ENCODE results near the gene LRRC17. TPM values are rescaled to one million over a fixed set of nuclear protein-coding genes. Genes with fewer than 3 reads are reported as not detected.

Gene LRRC17
- total and polyA plus RNA-seq, 3 experiments from 2014 or later: not detected

Other genes starting within 250 kb of the LRRC17 start
- 1 to 10 TPM; 8.2 to 9.0 TPM for gene POLR2J2, start 241.3 kb upstream of the LRRC17 start, total RNA-seq
- gene POLR2J2, start 241.3 kb upstream of the LRRC17 start, polyA plus RNA-seq: 5.3 TPM
- 10 to 100 TPM; 10.4 to 11.4 TPM for gene FAM185A, start 164.0 kb upstream of the LRRC17 start, total RNA-seq
- 8.9 TPM for gene FAM185A, start 164.0 kb upstream of the LRRC17 start, polyA plus RNA-seq
- under 1 TPM; 0.62 to 0.66 TPM for gene FBXL13, start 161.8 kb downstream of the LRRC17 start, total RNA-seq
- gene FBXL13, start 161.8 kb downstream of the LRRC17 start, polyA plus RNA-seq: 0.43 TPM
- 10 to 100 TPM; 56.6 to 57.3 TPM for gene ARMC10, start 162.1 kb downstream of the LRRC17 start, total RNA-seq
- 44.1 TPM for gene ARMC10, start 162.1 kb downstream of the LRRC17 start, polyA plus RNA-seq
- gene NAPEPLD, start 236.1 kb downstream of the LRRC17 start, total RNA-seq: 1 to 10 TPM; 8.4 to 8.5 TPM
- 7.6 TPM for gene NAPEPLD, start 236.1 kb downstream of the LRRC17 start, polyA plus RNA-seq